ENCODE measurements around the gene KLF16. TPM values are rescaled to one million over a fixed set of nuclear protein-coding genes. Genes with fewer than 3 reads are reported as not detected.

KLF16 gene
- total RNA-seq, 1 donor from 2014 or later = 13.2 TPM

DNA sequence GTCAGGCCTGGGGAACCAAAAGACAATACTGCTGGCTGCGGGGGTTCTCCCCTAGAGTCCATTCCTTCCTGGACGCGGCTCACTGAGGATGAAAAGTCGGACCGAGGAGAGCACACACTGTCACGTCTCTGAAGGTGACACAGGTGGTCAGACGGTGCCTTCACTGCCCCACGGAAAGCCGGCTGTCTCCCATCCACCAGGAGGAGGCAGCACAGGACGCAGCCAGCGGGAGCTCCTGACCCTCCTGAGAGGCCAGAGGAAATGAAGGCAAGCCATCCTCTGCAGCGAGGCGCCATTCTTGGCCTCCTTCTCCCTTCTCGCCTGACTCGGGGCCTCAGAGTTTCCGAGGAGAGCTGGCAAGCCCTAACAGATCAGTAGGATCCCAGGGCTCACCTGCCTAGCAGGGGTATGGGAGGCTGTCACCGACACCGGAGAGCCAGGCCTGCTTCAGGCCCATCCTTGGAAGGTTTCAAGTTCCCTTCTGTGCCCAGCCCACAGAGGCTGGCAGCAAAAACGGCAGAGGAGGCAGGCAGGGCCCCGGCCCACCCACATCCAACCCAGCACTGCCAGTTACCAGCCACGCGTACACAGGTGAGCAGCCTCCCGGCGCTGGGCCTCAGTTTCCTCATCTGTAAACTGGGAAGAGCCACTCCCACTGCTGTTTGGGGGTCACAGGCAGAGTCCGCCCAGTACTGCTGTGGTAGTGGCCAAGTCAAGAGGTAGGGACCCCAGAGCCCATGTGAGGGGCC lies 19.6 kb downstream of the KLF16 start:
- peak; percentile 11 for TF ChIP-seq CTCF (IDR thresholded peaks at IDR 0.05; ENCODE audit: unreplicated experiment)
- no peaks in the 10 kb centered on the region for H3K36me3 Mint-ChIP-seq (ENCODE audit: insufficient read depth)
- H3K27ac Mint-ChIP-seq = no peak overlapping the region
- no peak overlapping the region for H3K4me3 Mint-ChIP-seq (ENCODE audit: low read depth)
- no peaks in the 10 kb centered on the region for H3K27me3 Mint-ChIP-seq
- H3K9me3 Mint-ChIP-seq (ENCODE audit: low read depth) = no peaks in the 10 kb centered on the region
- H3K4me1 Mint-ChIP-seq (ENCODE audit: low read depth) = peaks cover 12% of the 10 kb centered on the region
- DNase-seq (ENCODE audit: low spot score, unreplicated experiment) = no peak

GRCh38 chr19:1843116-1843515 lies 20.3 kb downstream of the KLF16 start:
- DNase-seq (ENCODE audit: low spot score, unreplicated experiment) = no peak
- no peak overlapping the region for H3K27ac Mint-ChIP-seq
- H3K4me3 Mint-ChIP-seq (ENCODE audit: low read depth) = no peak overlapping the region
- no peaks in the 10 kb centered on the region for H3K36me3 Mint-ChIP-seq (ENCODE audit: insufficient read depth)
- no peaks in the 10 kb centered on the region for H3K9me3 Mint-ChIP-seq (ENCODE audit: low read depth)
- no peaks in the 10 kb centered on the region for H3K27me3 Mint-ChIP-seq
- peaks cover 12% of the 10 kb centered on the region for H3K4me1 Mint-ChIP-seq (ENCODE audit: low read depth)
- TF ChIP-seq CTCF (IDR thresholded peaks at IDR 0.05; ENCODE audit: unreplicated experiment) = no peak

GRCh38 chr19:1841209-1841924 lies 22.0 kb downstream of the KLF16 start:
- H3K4me1 Mint-ChIP-seq (ENCODE audit: low read depth) = peaks cover 3% of the 10 kb centered on the region
- no peak for DNase-seq (ENCODE audit: low spot score, unreplicated experiment)
- no peak overlapping the region for H3K4me3 Mint-ChIP-seq (ENCODE audit: low read depth)
- no peaks in the 10 kb centered on the region for H3K27me3 Mint-ChIP-seq
- H3K9me3 Mint-ChIP-seq (ENCODE audit: low read depth) = no peaks in the 10 kb centered on the region
- H3K36me3 Mint-ChIP-seq (ENCODE audit: insufficient read depth) = no peaks in the 10 kb centered on the region
- H3K27ac Mint-ChIP-seq = peak overlapping the region; percentile 25
- TF ChIP-seq CTCF (IDR thresholded peaks at IDR 0.05; ENCODE audit: unreplicated experiment) = no peak

GRCh38 chr19:1840541-1841115 lies 22.8 kb downstream of the KLF16 start:
- H3K36me3 Mint-ChIP-seq (ENCODE audit: insufficient read depth) = no peaks in the 10 kb centered on the region
- peak overlapping the region; percentile 45 for H3K27ac Mint-ChIP-seq
- H3K27me3 Mint-ChIP-seq = no peaks in the 10 kb centered on the region
- no peak for DNase-seq (ENCODE audit: low spot score, unreplicated experiment)
- no peak for TF ChIP-seq CTCF (IDR thresholded peaks at IDR 0.05; ENCODE audit: unreplicated experiment)
- H3K4me1 Mint-ChIP-seq (ENCODE audit: low read depth) = no peaks in the 10 kb centered on the region
- no peaks in the 10 kb centered on the region for H3K9me3 Mint-ChIP-seq (ENCODE audit: low read depth)
- no peak overlapping the region for H3K4me3 Mint-ChIP-seq (ENCODE audit: low read depth)

DNA sequence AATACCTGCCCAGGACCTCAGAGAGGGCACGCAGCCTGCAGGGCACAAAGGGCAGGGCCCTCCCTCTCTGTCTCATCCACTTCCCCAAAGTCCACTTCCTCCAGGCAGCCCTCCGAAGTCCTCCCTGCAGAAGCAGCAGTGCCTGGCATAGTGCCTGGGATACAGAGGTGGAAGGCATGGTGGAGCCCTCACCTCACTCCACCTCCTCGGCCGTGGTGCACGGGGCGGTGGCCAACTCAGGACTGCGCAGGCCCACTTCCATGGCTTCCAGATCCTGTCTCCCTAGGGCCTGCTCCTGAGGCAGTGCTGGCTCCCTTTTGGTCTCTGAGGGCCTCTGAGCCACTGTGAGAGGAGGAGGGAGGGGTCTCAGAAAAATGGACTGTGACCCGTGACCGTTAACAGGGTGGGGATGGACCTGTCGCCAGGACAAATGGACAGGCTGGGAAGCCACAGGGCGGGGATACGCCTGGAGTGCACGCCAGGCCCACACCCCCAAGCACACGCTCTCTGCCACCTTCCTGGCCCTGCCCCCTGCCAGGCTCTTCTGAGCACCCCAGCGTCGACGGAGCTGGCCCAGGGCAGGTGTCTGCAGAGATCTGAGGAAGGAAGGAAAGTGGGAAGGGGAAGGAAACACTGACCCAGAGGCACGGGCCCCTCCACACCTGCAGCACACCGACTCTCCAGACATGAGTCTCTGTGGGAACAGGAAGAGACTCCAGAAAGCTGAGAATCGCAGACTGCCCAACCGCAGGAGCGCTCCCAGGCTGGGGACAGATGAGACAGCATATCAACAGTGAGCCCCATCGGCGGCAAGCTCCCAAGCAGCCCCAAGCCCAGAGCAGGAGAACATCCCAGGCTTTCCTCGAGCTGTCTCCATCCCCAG lies 23.5 kb downstream of the KLF16 start:
- no peak overlapping the region for H3K4me3 Mint-ChIP-seq (ENCODE audit: low read depth)
- H3K36me3 Mint-ChIP-seq (ENCODE audit: insufficient read depth) = no peaks in the 10 kb centered on the region
- peak overlapping the region; percentile 45 for H3K27ac Mint-ChIP-seq

More for the DNA sequence above, 23.5 kb downstream of the KLF16 start:
- TF ChIP-seq CTCF (IDR thresholded peaks at IDR 0.05; ENCODE audit: unreplicated experiment) = no peak
- H3K4me1 Mint-ChIP-seq (ENCODE audit: low read depth) = no peaks in the 10 kb centered on the region
- no peak for DNase-seq (ENCODE audit: low spot score, unreplicated experiment)
- H3K9me3 Mint-ChIP-seq (ENCODE audit: low read depth) = no peaks in the 10 kb centered on the region
- no peaks in the 10 kb centered on the region for H3K27me3 Mint-ChIP-seq

All from progenitor cell of endocrine pancreas (in vitro differentiated cells).